Upper lobe of left lung (tissue), 6 donors: ENCODE results near the gene KLK1. TPM values are rescaled to one million over a fixed set of nuclear protein-coding genes. Genes with fewer than 3 reads are reported as not detected.

Experiments
- ATAC-seq, 2 donors: fragments of 200-7000 bp; cut with Tn5 transposase; one replicate each; pipeline ENCODE4 v1.9.1; 2022; ENCODE audit warnings: mild to moderate bottlenecking in 2 of 2, moderate library complexity in 2 of 2; ENCODE audit not compliant: low FRiP score in 2 of 2
- DNase-seq, 2 donors: peaks; one replicate each; pipeline ENCODE4 v3.0.0-alpha.2; 2019 to 2020
- H3K27ac ChIP-seq, 4 donors: fragments of 200-600 bp; sonication (generic); one replicate each; pipeline ENCODE4 v1.5.1; 2016 to 2019
- H3K27me3 ChIP-seq, 4 donors: fragments of 200-600 bp; sonication (generic); one replicate each; pipeline ENCODE4 v1.5.1; 2017 to 2019
- H3K36me3 ChIP-seq, 4 donors: fragments of 200-600 bp; sonication (generic); one replicate each; pipeline ENCODE4 v1.5.1; 2016 to 2019
- H3K4me1 ChIP-seq, 4 donors: fragments of 200-600 bp; sonication (generic); one replicate each; pipeline ENCODE4 v1.5.1; 2018 to 2019
- H3K4me3 ChIP-seq, 4 donors: fragments of 200-600 bp; sonication (generic); one replicate each; pipeline ENCODE4 v1.5.1; 2017 to 2019; ENCODE audit warnings: mild to moderate bottlenecking in 2 of 4, moderate library complexity in 1 of 4
- H3K9me3 ChIP-seq, 4 donors: fragments of 200-600 bp; sonication (generic); one replicate each; pipeline ENCODE4 v1.5.1; 2018 to 2019
- CTCF ChIP-seq, 6 experiments: fragments of 450-650 bp in 4 of 6; fragments of 200-600 bp in 2 of 6; sonication (generic) in 2 of 6; IDR thresholded peaks; one replicate each; pipeline ENCODE4 v1.5.1; 2016 to 2019; ENCODE audit warnings: antibody characterized with exemption in 6 of 6
- EP300 ChIP-seq, 4 donors: sonication (generic); formaldehyde crosslinking; IDR thresholded peaks; one replicate each; pipeline ENCODE4 v1.5.1; 2017; ENCODE audit warnings: antibody characterized with exemption in 4 of 4, control low read depth in 2 of 4
- POLR2A ChIP-seq, 4 donors: fragments of 450-650 bp; IDR thresholded peaks; one replicate each; pipeline ENCODE4 v1.5.1; 2016 to 2017; ENCODE audit warnings: antibody characterized with exemption in 4 of 4, mild to moderate bottlenecking in 2 of 4
- POLR2AphosphoS5 ChIP-seq, 2 donors: sonication (generic); formaldehyde crosslinking; IDR thresholded peaks; one replicate each; pipeline ENCODE4 v1.5.1; 2017; ENCODE audit warnings: antibody characterized with exemption in 2 of 2
- WGBS, 2 donors: methylation state at CpG; one replicate each; pipeline ENCODE4 v1.1.5; 2017 to 2018; 5-methylcytosine and 5-hydroxymethylcytosine counted together
- total RNA-seq, 6 donors: library from RNA; depleted of rRNA in 4 of 6; stranded (reverse); fragments of >200 nt in 4 of 6; gene quantifications; one replicate each; pipeline versions ENCODE4 v1.1.0 to v1.2.1, GENCODE V29; 2016 to 2021
- donor health status: DM: no; HTN: no; CAD: no; lungs with moderate emphysema.
- donor health status: DM: no; HTN: yes; CAD: no; lungs with severe emphysema.

The KLK1 gene
- total RNA-seq, 6 donors from 2014 or later, result 1.3 to 3.3 (median 2.0) TPM; not detected in 3

- TF ChIP-seq EP300 (IDR thresholded peaks at IDR 0.05), result no peak
These were observed 13.1 kb upstream of the KLK1 start for GRCh38 chr19:50836543-50837195.

GRCh38 chr19:50835785-50836542 lies 12.4 kb upstream of the KLK1 start:
- Histone ChIP-seq H3K27me3 (peaks cover 0 to 8% (median 3%) of the 10 kb centered on the region in 4 donors), H3K4me3 (peak overlapping the region; percentile 39 to 59 (median 56)), H3K9me3 (no peaks in the 10 kb centered on the region), H3K27ac (no peak overlapping the region), H3K4me1 (peaks cover 4 to 16% (median 10%) of the 10 kb centered on the region in 4 donors), H3K36me3 (no peaks in the 10 kb centered on the region)
- TF ChIP-seq POLR2AphosphoS5 (IDR thresholded peaks at IDR 0.05) (no peak), POLR2A (IDR thresholded peaks at IDR 0.05) (peak in 1 of 4 donors; percentile 72), CTCF (IDR thresholded peaks at IDR 0.05) (no peak)
- DNase-seq, result peak; percentile 72 to 97
- WGBS, 2 donors, result 5% methylated on average over 44 to 45 of the region's 67 CpGs
- peak; percentile 80 to 96 for ATAC-seq

More at GRCh38 chr19:50836543-50837195, 13.1 kb upstream of the KLK1 start:
- WGBS, 2 donors, result 48% methylated on average over 19 of the region's 19 CpGs
- Histone ChIP-seq H3K9me3 (no peaks in the 10 kb centered on the region), H3K27ac (no peak overlapping the region), H3K27me3 (peaks cover 0 to 8% (median 3%) of the 10 kb centered on the region in 4 donors), H3K36me3 (no peaks in the 10 kb centered on the region), H3K4me3 (peak overlapping the region in 1 of 4 donors; percentile 59), H3K4me1 (peaks cover 4 to 16% (median 10%) of the 10 kb centered on the region in 4 donors)
- DNase-seq, result no peak
- ATAC-seq, result no peak

GRCh38 chr19:50835103-50835784 lies 11.7 kb upstream of the KLK1 start:
- peaks cover 4 to 16% (median 10%) of the 10 kb centered on the region in 4 donors for H3K4me1 ChIP-seq
- ATAC-seq (peak in 1 of 2 donors; percentile 13), DNase-seq (peak in 1 of 2 donors; percentile 40)
- no peaks in the 10 kb centered on the region for H3K36me3 ChIP-seq
- peaks cover 0 to 8% (median 3%) of the 10 kb centered on the region in 4 donors for H3K27me3 ChIP-seq
- H3K4me3 ChIP-seq, result peak overlapping the region; percentile 39 to 59 (median 56)
- WGBS, 2 donors, result 34 to 36% methylated on average over 11 to 13 of the region's 13 CpGs
- TF ChIP-seq CTCF (IDR thresholded peaks at IDR 0.05), result no peak
- TF ChIP-seq POLR2A (IDR thresholded peaks at IDR 0.05), result no peak
- H3K9me3 ChIP-seq, result no peaks in the 10 kb centered on the region
- no peak overlapping the region for H3K27ac ChIP-seq

- Histone ChIP-seq H3K27ac (no peak overlapping the region), H3K9me3 (no peaks in the 10 kb centered on the region), H3K4me1 (peaks cover 4 to 16% (median 10%) of the 10 kb centered on the region in 4 donors), H3K4me3 (no peak overlapping the region), H3K27me3 (peaks cover 0 to 8% (median 3%) of the 10 kb centered on the region in 4 donors), H3K36me3 (no peaks in the 10 kb centered on the region)
- 91 to 95% methylated on average over 6 of the region's 6 CpGs for WGBS, 2 donors
- DNase-seq, result no peak
- TF ChIP-seq POLR2AphosphoS5 (IDR thresholded peaks at IDR 0.05), result no peak
- TF ChIP-seq POLR2A (IDR thresholded peaks at IDR 0.05), result no peak
- no peak for TF ChIP-seq CTCF (IDR thresholded peaks at IDR 0.05)
- no peak for TF ChIP-seq EP300 (IDR thresholded peaks at IDR 0.05)
- no peak for ATAC-seq
These were observed 10.2 kb upstream of the KLK1 start for GRCh38 chr19:50833802-50834167.
